NCI-H226 (cell line): ENCODE measurements around the gene NFIA.
"Not testable (repeated sequence)": the region's sequence is repeated elsewhere in the genome, so short reads cannot be mapped to it uniquely, and the experiment has no call there.

Source experiments
- DNase-seq: peaks from one replicate; pipeline ENCODE4 v3.0.0-alpha.2; 2015

The NFIA gene

GRCh38 chr1:61447106-61447967, 365.0 kb downstream of the NFIA start:
- DNase-seq: no peak

- DNase-seq: no peak
Observed at GRCh38 chr1:61447968-61448430, 365.6 kb downstream of the NFIA start.

DNA sequence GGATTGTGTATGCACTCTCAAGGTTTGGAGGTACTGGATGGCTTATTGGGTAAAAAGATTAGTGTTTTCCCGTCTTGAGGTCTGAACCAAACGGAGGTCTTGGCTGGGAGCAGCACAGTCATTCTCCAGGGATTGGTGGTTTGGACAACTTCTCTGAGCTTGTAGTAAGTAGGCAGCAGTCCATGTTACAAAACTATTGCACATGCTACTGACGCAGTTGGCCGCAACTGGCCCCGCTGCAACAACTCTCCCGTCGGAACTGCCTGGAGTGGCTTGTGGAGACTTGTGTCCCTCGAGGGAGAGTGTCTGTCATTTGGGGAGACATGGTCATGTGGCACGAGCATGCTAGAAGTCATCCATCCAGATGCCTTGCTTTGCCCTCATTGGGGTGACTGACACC, 366.6 kb downstream of the NFIA start:
- DNase-seq: no peak

DNA sequence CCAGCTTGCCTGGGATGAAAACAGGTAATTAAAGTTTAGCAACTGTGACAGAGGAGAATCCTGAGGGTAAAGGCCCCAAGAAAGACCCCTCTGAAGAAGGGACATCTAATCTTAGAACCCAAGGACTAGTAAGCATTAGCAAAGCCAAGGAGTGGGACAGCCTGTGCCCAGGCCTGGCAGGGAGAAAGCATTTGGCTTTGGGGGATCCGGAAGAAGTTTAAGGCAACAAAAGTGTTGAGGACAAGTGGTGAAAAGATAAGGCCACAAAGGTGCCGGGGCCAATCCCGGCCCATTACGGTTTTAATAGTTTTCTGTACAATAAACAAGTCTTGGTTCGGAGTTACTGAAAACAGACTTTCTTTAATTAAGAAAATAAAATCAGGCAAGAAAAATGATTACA, 367.0 kb downstream of the NFIA start:
- DNase-seq: no peak

DNA sequence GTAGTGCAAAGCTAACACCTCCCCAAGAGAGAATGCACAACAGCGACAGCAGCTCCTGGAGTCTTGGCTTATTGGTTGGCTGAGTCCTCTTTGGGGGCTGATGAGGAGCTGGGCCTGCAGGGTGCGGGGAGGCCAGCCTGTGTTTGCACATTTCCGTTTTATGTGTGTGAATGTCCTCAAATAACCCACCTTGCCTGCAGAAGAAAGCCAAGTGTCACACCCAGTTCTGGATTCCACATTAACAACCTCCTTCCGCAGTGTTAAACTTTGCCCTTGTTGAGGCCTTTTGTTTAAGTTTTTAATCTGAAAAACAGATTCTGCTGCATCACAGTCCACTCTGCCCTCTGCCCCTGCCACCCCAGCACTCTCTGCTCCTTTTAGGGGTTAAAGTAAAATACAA, 368.1 kb downstream of the NFIA start:
- no peak for DNase-seq

- DNase-seq: no peak
Observed at GRCh38 chr1:61450872-61451571, 368.7 kb downstream of the NFIA start.

DNA sequence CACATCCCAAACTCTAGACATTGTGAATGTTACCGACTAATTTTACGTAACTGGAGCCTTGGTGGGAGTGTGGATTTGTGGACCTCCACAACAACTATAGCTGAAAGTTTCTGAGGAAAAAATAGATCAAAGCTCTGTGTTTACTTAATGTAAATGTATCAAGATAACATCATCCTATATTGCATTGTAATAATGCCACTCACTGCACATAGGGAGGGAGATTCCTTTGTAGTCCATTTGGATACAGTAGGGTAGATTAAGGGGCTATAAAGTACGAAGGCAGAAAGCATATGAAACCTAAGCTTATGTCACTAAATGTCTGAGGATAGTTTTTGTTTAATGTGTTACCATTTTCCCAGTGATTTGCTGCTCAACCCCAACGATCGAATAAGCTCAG, 369.2 kb downstream of the NFIA start:
- DNase-seq: no peak

DNA sequence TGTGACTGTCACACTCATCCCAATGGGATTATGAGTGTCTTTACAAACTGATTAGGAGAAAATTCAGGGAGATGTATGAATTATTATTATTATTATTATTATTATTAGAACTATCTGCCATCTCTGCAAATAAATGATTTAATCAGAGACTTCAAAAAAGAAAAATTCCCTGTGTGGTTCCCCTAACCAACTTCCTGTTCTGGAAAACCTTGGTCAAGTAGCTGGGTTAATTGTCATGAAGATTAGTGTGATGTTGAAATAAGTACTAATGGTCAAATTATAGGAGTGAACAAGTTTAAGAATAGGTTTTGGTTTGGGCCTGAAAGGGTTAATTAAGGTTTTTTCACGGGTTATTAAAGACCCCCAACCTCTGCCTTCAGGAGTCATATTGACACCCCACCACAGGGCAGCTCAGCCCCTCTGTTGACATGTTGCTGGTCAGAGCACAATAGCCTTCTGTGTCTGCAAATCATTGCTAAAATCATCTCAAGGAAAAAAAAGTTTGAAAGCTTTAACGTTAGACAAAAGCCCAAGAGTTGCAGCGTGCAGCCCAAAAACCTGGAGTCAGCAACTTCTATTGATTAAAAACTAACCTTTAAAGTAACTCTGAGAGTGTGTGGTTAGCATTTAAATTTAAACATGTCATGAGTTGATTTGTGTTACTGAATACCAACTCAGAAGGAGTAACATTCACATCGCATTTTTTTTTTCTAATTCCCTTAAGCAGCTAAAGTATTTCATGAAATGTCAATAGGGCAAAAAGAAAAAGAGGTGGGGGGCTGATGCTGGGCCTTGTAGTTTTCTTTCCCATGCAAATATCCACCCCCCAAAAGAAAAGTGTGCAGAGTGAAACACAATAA, 370.0 kb downstream of the NFIA start:
- DNase-seq: no peak

GRCh38 chr1:61453111-61453961, 371.0 kb downstream of the NFIA start:
- peak; percentile 76 for DNase-seq

GRCh38 chr1:61455400-61455799, 373.0 kb downstream of the NFIA start:
- DNase-seq: no peak

DNA sequence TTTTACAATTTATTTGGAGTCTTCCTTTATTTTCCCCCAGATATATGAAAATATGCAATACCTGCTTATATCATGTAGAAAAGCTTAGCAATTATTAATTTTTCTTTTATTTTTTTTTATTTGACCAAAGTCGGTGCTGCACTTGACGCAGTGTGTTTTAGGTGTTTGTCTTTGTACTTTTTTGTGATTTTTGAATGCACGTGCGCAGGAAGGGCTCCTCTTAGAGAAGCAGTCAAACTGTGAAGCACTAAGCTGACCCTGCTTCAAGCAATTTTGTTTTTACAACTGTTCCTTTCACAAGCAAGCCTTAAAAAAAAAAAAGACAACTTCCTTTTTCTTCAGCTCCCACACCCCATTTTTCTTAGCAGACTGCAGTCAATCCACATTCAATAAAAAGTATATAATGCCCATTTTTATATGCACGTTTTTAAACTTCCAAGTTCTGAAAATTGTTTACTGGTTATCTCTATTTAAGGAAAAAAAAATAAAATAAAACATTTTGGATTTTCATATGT, 375.2 kb downstream of the NFIA start:
- no peak for DNase-seq

DNA sequence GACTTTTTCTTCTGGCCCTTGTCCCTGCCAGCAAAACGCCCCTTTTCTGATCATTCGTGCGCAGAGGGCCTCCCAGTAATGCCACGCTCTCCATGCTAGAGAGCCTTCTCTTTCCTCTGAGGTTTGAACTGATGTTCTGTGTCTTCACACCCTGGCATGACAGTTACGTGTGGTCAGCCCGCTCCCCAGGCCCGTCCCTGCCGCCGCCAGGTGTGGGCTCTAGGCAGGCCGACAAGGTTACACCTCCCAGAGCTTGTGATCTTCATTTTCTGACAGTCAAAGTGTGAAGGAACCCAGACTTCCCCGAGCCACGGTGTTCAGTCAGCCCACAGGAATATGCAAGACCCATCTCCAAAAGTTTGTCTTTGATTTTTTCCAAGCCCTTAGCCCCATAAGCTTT, 377.0 kb downstream of the NFIA start:
- no peak for DNase-seq

DNA sequence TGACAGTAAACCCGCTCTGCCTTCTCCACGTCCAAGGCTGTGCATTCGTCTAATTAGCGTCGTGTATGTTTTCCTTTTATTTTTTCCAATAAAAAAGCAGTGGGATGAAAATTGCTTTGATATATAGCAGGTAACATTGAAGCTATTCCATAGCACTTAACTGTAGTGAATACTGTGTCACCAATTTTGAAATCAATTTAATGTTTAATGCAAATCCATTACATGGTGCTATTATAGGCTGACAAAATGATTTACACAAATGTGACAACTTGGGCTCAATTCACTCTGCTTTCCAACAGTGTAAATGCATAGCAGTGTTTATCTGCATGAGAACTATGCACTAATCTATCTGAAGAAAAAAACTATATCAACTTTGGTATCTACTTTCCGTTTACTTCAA, 377.8 kb downstream of the NFIA start:
- DNase-seq: no peak

- DNase-seq: no peak
Observed at GRCh38 chr1:61461406-61462384, 379.3 kb downstream of the NFIA start.

DNA sequence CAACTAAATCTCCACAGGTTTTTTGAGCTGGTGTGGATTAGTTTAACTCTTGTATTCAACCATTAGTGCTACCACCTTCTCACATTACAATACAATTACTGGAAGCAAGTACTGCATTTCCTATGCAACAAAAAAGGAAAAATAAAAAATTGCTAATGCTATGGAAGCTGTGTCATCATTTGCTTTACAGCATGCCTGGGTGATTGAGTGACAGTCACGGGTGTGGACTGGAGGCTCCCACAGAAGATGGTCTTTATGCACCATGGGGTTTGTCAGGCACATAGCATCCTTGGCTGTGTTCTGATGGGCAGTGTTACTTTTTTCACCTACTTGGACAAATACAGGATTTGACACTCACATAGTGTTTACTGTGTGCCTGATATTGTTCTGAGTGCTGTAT, 380.3 kb downstream of the NFIA start:
- no peak for DNase-seq

DNA sequence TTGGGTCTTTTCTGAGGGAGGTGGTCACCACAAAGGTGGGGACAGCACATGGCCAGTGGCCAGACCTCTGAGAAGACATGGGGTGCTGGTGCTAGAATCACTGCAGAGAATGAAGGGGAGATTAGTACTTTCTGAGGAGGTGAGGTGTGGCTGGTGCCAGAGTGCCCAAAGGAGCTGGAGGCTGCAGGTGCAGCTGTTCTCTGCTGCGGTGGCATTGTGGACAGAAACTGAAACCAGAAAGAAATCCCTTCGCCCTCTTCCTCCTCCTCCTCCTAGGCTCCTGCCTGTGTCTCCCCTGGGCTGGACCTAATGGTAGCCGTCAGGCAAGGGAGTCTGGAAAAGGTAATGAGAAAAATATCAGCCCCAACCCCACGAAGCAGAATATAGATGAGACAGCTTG, 380.9 kb downstream of the NFIA start:
- no peak for DNase-seq

DNA sequence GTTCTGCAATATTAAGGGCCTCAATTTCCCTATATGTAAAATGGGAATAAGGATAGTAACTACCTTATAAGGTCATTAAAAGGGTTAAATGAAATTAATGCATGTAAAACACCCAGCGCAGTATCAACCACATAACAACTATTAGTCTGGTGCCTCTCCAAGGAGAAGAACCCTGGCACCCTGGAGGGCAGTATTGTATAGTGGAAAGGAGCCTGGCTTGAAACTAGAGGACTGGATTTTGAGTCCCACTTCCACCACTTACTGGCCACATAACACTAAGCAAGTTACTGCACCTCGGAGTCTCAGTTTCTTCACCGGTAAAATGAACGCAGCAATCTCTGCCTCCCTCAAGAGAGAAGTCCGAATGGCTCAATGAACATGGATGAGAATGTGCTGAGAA, 385.5 kb downstream of the NFIA start:
- not testable (repeated sequence) for DNase-seq

GRCh38 chr1:61469365-61469764, 387.0 kb downstream of the NFIA start:
- no peak for DNase-seq

DNA sequence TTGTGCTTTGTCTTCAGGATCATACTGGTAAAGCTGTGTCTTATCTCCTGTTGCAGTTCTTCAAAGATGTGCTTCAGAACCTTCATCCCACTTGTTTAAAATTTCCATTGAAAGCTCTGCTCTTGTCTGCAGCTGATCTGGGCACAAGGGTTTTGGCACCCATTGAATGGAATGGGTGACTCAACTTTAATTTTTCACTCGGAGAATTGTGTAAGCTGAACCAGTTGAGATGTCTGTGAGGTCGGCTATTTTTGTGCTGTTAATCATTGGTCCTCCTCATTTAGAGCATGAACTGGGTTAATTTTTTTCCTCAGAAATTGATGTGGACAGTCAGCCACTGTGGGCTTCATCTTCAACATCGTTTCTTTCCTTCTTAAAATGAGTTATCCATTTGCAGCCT, 390.5 kb downstream of the NFIA start:
- DNase-seq: peak; percentile 21

GRCh38 chr1:61474269-61474817, 392.0 kb downstream of the NFIA start:
- no peak for DNase-seq

DNA sequence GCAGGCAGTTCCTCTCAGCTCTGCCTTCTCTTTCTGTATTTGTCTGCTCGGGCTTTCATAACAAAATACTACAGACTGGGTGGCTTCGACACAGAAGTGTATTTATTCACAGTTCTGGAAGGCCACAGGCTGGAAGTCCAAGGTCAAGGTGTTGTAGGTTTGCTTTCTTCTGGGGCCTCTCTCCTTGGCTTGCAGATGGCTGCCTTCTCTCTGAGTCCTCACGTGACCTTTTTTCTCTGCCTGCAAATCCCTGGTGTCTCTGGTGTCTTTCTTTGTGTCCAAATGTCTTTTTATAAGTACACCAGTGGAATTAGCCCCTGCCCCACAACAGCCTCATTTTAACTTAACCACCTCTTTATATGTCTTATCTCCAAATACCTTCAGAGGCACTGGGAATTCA, 392.6 kb downstream of the NFIA start:
- no peak for DNase-seq
